GM10847 (cell line): ENCODE measurements around the gene GPR65.

Source experiments
- POLR2A ChIP-seq: IDR thresholded peaks from 2 replicates; pipeline ENCODE4 v1.6.1; 2011; ENCODE audit not compliant: insufficient read length; ENCODE audit errors: extremely low read depth

GPR65 gene

GRCh38 chr14:88045705-88046104 lies 40.8 kb downstream of the GPR65 start:
- TF ChIP-seq POLR2A: no peak

DNA sequence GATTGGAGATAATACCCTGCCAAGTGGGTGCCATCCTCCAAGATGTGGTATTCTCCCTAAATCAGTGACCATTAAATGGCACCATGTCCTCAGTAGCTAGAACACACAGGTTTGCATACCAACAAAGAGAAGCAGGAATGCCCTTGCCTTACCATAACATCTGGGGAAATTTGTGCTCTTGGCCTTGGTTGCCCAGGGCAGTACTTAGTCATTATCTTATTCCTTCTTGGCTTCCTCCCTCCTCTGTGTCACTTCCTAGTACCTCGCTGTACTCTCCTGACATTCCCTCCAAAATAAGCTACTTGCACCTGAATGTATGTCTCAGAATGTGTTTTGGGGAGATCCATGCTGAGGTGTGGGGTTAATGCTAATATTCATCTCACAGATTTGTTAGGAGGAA lies 43.4 kb downstream of the GPR65 start:
- no peak for TF ChIP-seq POLR2A

GRCh38 chr14:88049266-88049665 lies 44.3 kb downstream of the GPR65 start:
- TF ChIP-seq POLR2A: no peak

- no peak for TF ChIP-seq POLR2A
Observed at GRCh38 chr14:88049936-88050335, 45.0 kb downstream of the GPR65 start.

DNA sequence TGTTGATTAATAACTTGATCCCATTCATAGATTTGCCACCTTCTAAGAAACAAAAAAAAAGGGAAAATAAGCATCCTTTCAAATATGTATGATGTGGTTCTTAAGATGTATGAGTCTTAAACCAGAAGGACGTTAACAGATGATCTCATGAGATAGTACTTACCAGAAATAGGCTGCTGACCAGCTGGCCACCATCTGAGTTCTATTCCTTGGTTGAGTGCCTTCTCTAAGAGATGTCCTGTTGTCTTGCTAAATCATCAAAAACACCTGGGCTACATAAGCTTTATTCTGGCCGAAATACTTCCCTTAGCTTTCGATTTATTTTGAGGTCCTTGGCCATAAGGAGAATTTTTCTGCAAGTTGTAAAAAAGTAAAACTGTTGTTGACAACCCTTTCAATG lies 55.6 kb downstream of the GPR65 start:
- no peak for TF ChIP-seq POLR2A

DNA sequence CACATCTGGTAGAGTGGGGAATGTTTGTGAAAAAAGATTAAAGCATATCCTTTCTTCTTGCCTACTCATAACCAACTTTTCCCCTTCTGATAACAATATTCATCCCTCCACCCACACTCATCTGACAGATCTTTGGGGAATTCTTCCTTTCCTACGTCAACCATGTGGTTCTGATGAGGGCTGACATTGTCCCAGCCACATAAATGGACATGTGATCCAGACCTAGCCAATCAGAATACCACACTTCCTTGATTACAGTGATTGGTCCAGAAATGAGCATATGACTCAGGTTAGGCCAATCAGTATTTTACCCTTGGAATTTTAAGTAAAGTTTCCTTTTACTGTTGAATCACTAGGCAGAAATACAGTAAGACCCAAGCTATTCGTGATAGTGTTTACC lies 58.9 kb downstream of the GPR65 start:
- no peak for TF ChIP-seq POLR2A
